HG03039 (cell line): ENCODE measurements around the gene HERC2.
"Not testable (repeated sequence)": the region's sequence is repeated elsewhere in the genome, so short reads cannot be mapped to it uniquely, and the experiment has no call there.

Experiments used
- ATAC-seq: cut with Tn5 transposase; IDR thresholded peaks from one replicate; pipeline ENCODE4 v1.9.1; 2021; ENCODE audit warnings: mild to moderate bottlenecking, moderate library complexity; ENCODE audit not compliant: unreplicated experiment

The HERC2 gene

GRCh38 chr15:28228990-28229640, 92.9 kb downstream of the HERC2 start:
- not testable (repeated sequence) for ATAC-seq

- ATAC-seq, result no peak
Observed at GRCh38 chr15:28228096-28228495, 93.9 kb downstream of the HERC2 start.

GRCh38 chr15:28227303-28227702, 94.7 kb downstream of the HERC2 start:
- not testable (repeated sequence) for ATAC-seq

- ATAC-seq, result not testable (repeated sequence)
Observed at GRCh38 chr15:28222612-28223011, 99.4 kb downstream of the HERC2 start.

- not testable (repeated sequence) for ATAC-seq
Observed at GRCh38 chr15:28221696-28222095, 100.3 kb downstream of the HERC2 start.

GRCh38 chr15:28219116-28219515, 102.9 kb downstream of the HERC2 start:
- no peak for ATAC-seq

GRCh38 chr15:28216946-28217546, 104.9 kb downstream of the HERC2 start:
- ATAC-seq, result not testable (repeated sequence)

- ATAC-seq, result not testable (repeated sequence)
Observed at GRCh38 chr15:28215521-28215920, 106.5 kb downstream of the HERC2 start.

GRCh38 chr15:28214006-28214790, 107.8 kb downstream of the HERC2 start:
- not testable (repeated sequence) for ATAC-seq

- ATAC-seq, result not testable (repeated sequence)
Observed at GRCh38 chr15:28213393-28213792, 108.6 kb downstream of the HERC2 start.

- no peak for ATAC-seq
Observed at GRCh38 chr15:28208583-28208982, 113.4 kb downstream of the HERC2 start.

GRCh38 chr15:28205640-28206039, 116.3 kb downstream of the HERC2 start:
- ATAC-seq, result not testable (repeated sequence)

GRCh38 chr15:28203055-28203828, 118.7 kb downstream of the HERC2 start:
- not testable (repeated sequence) for ATAC-seq

- ATAC-seq, result not testable (repeated sequence)
Observed at GRCh38 chr15:28202124-28202523, 119.9 kb downstream of the HERC2 start.

- ATAC-seq, result not testable (repeated sequence)
Observed at GRCh38 chr15:28198215-28198614, 123.8 kb downstream of the HERC2 start.

- ATAC-seq, result not testable (repeated sequence)
Observed at GRCh38 chr15:28197694-28198093, 124.3 kb downstream of the HERC2 start.

- not testable (repeated sequence) for ATAC-seq
Observed at GRCh38 chr15:28196581-28196980, 125.4 kb downstream of the HERC2 start.

- no peak for ATAC-seq
Observed at GRCh38 chr15:28192772-28193171, 129.2 kb downstream of the HERC2 start.

- ATAC-seq, result no peak
Observed at GRCh38 chr15:28191832-28192231, 130.1 kb downstream of the HERC2 start.

- ATAC-seq, result no peak
Observed at GRCh38 chr15:28190391-28191174, 131.4 kb downstream of the HERC2 start.
